ENCODE data around the gene LMLN.
"Not testable (repeated sequence)": the region's sequence is repeated elsewhere in the genome, so short reads cannot be mapped to it uniquely, and the experiment has no call there.

The LMLN gene

GRCh38 chr3:198080521-198081384, 120.7 kb downstream of the LMLN start:
- peak; percentile 60 for DNase-seq

- no peak for DNase-seq
These were observed 121.4 kb downstream of the LMLN start for GRCh38 chr3:198081421-198081844.

DNA sequence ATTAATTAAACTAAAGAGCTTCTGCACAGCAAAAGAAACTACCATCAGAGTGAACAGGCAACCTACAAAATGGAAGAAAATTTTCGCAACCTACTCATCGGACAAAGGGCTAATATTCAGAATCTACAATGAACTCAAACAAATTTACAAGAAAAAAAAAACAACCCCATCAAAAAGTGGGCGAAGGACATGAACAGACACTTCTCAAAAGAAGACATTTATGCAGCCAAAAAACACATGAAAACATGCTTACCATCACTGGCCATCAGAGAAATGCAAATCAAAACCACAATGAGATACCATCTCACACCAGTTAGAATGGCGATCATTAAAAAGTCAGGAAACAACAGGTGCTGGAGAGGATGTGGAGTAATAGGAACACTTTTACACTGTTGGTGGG, 122.2 kb downstream of the LMLN start:
- DNase-seq: not testable (repeated sequence)

- DNase-seq: no peak
These were observed 128.5 kb downstream of the LMLN start for GRCh38 chr3:198088421-198088955.

GRCh38 chr3:198090795-198091332, 130.8 kb downstream of the LMLN start:
- no peak for DNase-seq

GRCh38 chr3:198092276-198092675, 132.3 kb downstream of the LMLN start:
- DNase-seq: no peak

- no peak for DNase-seq
These were observed 133.2 kb downstream of the LMLN start for GRCh38 chr3:198093112-198093679.

All from fibroblast of skin of abdomen (primary cell).